BE2C (cell line): ENCODE data around the gene EIF1.
A peak's percentile ranks its signal among the peaks of the same experiment; 100 is the strongest.

Source experiments
- DNase-seq: peaks from one replicate; pipeline ENCODE4 v3.0.0-alpha.2; 2020
- H3K27me3 ChIP-seq: fragments of 250-450 bp; sonication (Bioruptor Pico); 2 replicates; pipeline ENCODE4 v1.5.1; 2020; ENCODE audit warnings: mild to moderate bottlenecking
- H3K36me3 ChIP-seq: fragments of 250-450 bp; sonication (Bioruptor Pico); 2 replicates; pipeline ENCODE4 v1.5.1; 2020; ENCODE audit warnings: mild to moderate bottlenecking
- H3K4me1 ChIP-seq: fragments of 250-450 bp; sonication (Bioruptor Pico); 2 replicates; pipeline ENCODE4 v1.5.1; 2020
- H3K4me3 ChIP-seq: 2 replicates; pipeline ENCODE4 v1.5.1; 2011; ENCODE audit warnings: low read depth, low read length
- H3K9me3 ChIP-seq: fragments of 250-450 bp; sonication (Bioruptor Pico); 2 replicates; pipeline ENCODE4 v1.5.1; 2020
- CTCF ChIP-seq: IDR thresholded peaks from 2 replicates; pipeline ENCODE4 v1.5.1; 2012; ENCODE audit warnings: mild to moderate bottlenecking, low read depth, low read length

The EIF1 gene

GRCh38 chr17:41647038-41647813, 41.5 kb upstream of the EIF1 start:
- no peak overlapping the region for H3K4me3 ChIP-seq
- H3K27me3 ChIP-seq: no peaks in the 10 kb centered on the region
- H3K36me3 ChIP-seq: no peaks in the 10 kb centered on the region
- TF ChIP-seq CTCF: no peak
- DNase-seq: no peak
- H3K9me3 ChIP-seq: no peaks in the 10 kb centered on the region
- H3K4me1 ChIP-seq: peaks cover 5% of the 10 kb centered on the region

GRCh38 chr17:41647940-41648410, 40.7 kb upstream of the EIF1 start:
- peak overlapping the region; percentile 71 for H3K4me3 ChIP-seq
- no peaks in the 10 kb centered on the region for H3K36me3 ChIP-seq
- H3K4me1 ChIP-seq: peaks cover 5% of the 10 kb centered on the region
- H3K27me3 ChIP-seq: no peaks in the 10 kb centered on the region
- peak; percentile 91 for DNase-seq
- no peaks in the 10 kb centered on the region for H3K9me3 ChIP-seq
- peak; percentile 86 for TF ChIP-seq CTCF

- H3K36me3 ChIP-seq: no peaks in the 10 kb centered on the region
- H3K4me1 ChIP-seq: peaks cover 5% of the 10 kb centered on the region
- peak overlapping the region; percentile 71 for H3K4me3 ChIP-seq
- DNase-seq: peak; percentile 94
- H3K9me3 ChIP-seq: no peaks in the 10 kb centered on the region
- no peaks in the 10 kb centered on the region for H3K27me3 ChIP-seq
- TF ChIP-seq CTCF: peak; percentile 97
These were observed 40.1 kb upstream of the EIF1 start for GRCh38 chr17:41648411-41649195.

- no peak for TF ChIP-seq CTCF
- H3K4me1 ChIP-seq: peaks cover 5% of the 10 kb centered on the region
- no peak for DNase-seq
- H3K9me3 ChIP-seq: no peaks in the 10 kb centered on the region
- no peaks in the 10 kb centered on the region for H3K36me3 ChIP-seq
- H3K4me3 ChIP-seq: no peak overlapping the region
- H3K27me3 ChIP-seq: no peaks in the 10 kb centered on the region
These were observed 38.7 kb upstream of the EIF1 start for GRCh38 chr17:41649923-41650519.

GRCh38 chr17:41650794-41651624, 37.7 kb upstream of the EIF1 start:
- no peak overlapping the region for H3K4me3 ChIP-seq
- TF ChIP-seq CTCF: no peak
- no peaks in the 10 kb centered on the region for H3K36me3 ChIP-seq
- H3K9me3 ChIP-seq: no peaks in the 10 kb centered on the region
- no peaks in the 10 kb centered on the region for H3K27me3 ChIP-seq
- no peak for DNase-seq
- peaks cover 5% of the 10 kb centered on the region for H3K4me1 ChIP-seq
